DOHH2 (cell line): Measurements from ENCODE around the gene ZRANB2.

Source experiments
- H3F3A ChIP-seq: fragments of 200-600 bp; sonication (generic), shearing (Covaris generic); 2 replicates; pipeline ENCODE4 v1.6.0; 2016; ENCODE audit warnings: antibody characterized with exemption, mild to moderate bottlenecking; ENCODE audit not compliant: control insufficient read depth, insufficient read depth
- H3K27ac ChIP-seq: fragments of 200-600 bp; sonication (generic); 2 replicates; pipeline ENCODE4 v1.5.1; 2014; ENCODE audit warnings: low read depth, mild to moderate bottlenecking, low read length, moderate library complexity
- H3K27me3 ChIP-seq: fragments of 200-600 bp; sonication (generic); 2 replicates; pipeline ENCODE4 v1.6.1; 2014; ENCODE audit warnings: mild to moderate bottlenecking, low read length, mixed read lengths; ENCODE audit not compliant: control insufficient read depth
- H3K36me3 ChIP-seq: fragments of 200-600 bp; sonication (generic); 2 replicates; pipeline ENCODE4 v1.6.1; 2014; ENCODE audit warnings: mild to moderate bottlenecking, low read length, moderate library complexity, mixed read lengths; ENCODE audit not compliant: control insufficient read depth
- H3K4me1 ChIP-seq: fragments of 200-600 bp; sonication (generic); 2 replicates; pipeline ENCODE4 v1.6.1; 2014; ENCODE audit warnings: mild to moderate bottlenecking, low read length, mixed read lengths; ENCODE audit not compliant: control insufficient read depth
- H3K4me2 ChIP-seq: fragments of 200-600 bp; sonication (generic); 2 replicates; pipeline ENCODE4 v1.6.0; 2014; ENCODE audit warnings: mild to moderate bottlenecking, low read length, moderate library complexity
- H3K4me3 ChIP-seq: fragments of 200-600 bp; sonication (generic); 2 replicates; pipeline ENCODE4 v1.5.1; 2014; ENCODE audit warnings: mild to moderate bottlenecking, low read length, mixed read lengths
- H3K79me2 ChIP-seq: fragments of 200-600 bp; sonication (generic); 2 replicates; pipeline ENCODE4 v1.6.1; 2014; ENCODE audit warnings: mild to moderate bottlenecking, low read length, mixed read lengths; ENCODE audit not compliant: control insufficient read depth
- H3K9me2 ChIP-seq: fragments of 200-600 bp; sonication (generic); replicated peaks from 2 replicates; pipeline ENCODE4 v1.6.1; 2014; ENCODE audit warnings: mild to moderate bottlenecking, low read length, mixed read lengths; ENCODE audit not compliant: control insufficient read depth
- H3K9me3 ChIP-seq: fragments of 200-600 bp; sonication (generic); 2 replicates; pipeline ENCODE4 v1.6.1; 2014; ENCODE audit warnings: antibody characterized with exemption, low read length, mixed read lengths; ENCODE audit not compliant: control insufficient read depth, insufficient read depth
- H4K20me1 ChIP-seq: fragments of 200-600 bp; sonication (generic); 2 replicates; pipeline ENCODE4 v1.6.0; 2014; ENCODE audit warnings: low read depth, mild to moderate bottlenecking, antibody characterized with exemption, low read length, moderate library complexity; ENCODE audit not compliant: control insufficient read depth, insufficient read depth
- EZH2phosphoT487 ChIP-seq: fragments of 200-600 bp; sonication (generic); IDR thresholded peaks from 2 replicates; pipeline ENCODE4 v1.6.1; 2017; ENCODE audit warnings: borderline replicate concordance, mild to moderate bottlenecking, antibody characterized with exemption, low read length, moderate library complexity, mixed read lengths
- TF ChIP-seq, protein P1 (sequence below): fragments of 200-600 bp; sonication (generic); IDR thresholded peaks from one replicate; pipeline ENCODE4 v1.5.1; 2014; ENCODE audit warnings: antibody characterized with exemption, mild to moderate bottlenecking, low read depth, low read length; ENCODE audit not compliant: poor library complexity, severe bottlenecking

Gene ZRANB2

DNA sequence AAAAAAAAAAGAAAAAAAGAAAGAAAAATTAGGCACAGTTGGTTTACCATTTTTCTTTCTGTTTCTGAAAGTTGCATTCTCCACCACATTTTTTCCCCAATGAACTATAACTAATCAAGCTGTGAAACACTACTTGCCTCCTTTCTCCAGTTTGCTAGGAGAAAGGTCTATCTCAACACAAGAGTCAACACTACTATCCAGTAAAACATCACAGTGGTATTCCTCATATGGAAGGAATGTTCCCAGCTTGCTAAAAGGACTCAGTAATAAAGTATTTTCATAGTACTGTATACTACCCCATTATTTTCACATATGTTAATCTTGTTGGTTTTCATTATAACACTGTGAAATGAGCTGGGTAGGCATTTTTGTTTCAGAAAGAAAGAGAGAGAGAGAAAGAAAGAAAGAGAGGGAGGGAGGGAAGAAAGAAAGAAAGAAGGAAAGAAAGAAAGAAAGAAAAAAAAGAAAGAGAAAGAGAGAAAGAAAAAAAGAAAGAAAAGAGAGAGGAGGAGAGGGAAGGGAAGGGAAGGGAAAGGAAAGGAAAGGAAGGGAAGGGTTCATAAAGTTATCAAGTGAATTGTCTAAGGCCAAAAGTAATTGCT lies 41.1 kb downstream of the ZRANB2 start:
- Histone ChIP-seq H3K27me3 (peaks cover 8% of the 10 kb centered on the region; the same call in 1 of the 2 replicates), H3K9me2 (no peaks in the 10 kb centered on the region), H3K9me3 (no peaks in the 10 kb centered on the region), H3K4me3 (no peak overlapping the region), H3K79me2 (no peaks in the 10 kb centered on the region), H3K4me2 (no peak overlapping the region), H3K4me1 (no peaks in the 10 kb centered on the region), H3K27ac (no peak overlapping the region), H3F3A (no peaks in the 10 kb centered on the region), H3K36me3 (no peaks in the 10 kb centered on the region), H4K20me1 (no peaks in the 10 kb centered on the region)
- TF ChIP-seq, protein P1, sequence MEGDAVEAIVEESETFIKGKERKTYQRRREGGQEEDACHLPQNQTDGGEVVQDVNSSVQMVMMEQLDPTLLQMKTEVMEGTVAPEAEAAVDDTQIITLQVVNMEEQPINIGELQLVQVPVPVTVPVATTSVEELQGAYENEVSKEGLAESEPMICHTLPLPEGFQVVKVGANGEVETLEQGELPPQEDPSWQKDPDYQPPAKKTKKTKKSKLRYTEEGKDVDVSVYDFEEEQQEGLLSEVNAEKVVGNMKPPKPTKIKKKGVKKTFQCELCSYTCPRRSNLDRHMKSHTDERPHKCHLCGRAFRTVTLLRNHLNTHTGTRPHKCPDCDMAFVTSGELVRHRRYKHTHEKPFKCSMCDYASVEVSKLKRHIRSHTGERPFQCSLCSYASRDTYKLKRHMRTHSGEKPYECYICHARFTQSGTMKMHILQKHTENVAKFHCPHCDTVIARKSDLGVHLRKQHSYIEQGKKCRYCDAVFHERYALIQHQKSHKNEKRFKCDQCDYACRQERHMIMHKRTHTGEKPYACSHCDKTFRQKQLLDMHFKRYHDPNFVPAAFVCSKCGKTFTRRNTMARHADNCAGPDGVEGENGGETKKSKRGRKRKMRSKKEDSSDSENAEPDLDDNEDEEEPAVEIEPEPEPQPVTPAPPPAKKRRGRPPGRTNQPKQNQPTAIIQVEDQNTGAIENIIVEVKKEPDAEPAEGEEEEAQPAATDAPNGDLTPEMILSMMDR = no peak
- no peak for TF ChIP-seq EZH2phosphoT487

GRCh38 chr1:71038942-71039341 lies 41.9 kb downstream of the ZRANB2 start:
- TF ChIP-seq EZH2phosphoT487 = no peak
- TF ChIP-seq, protein P1 = no peak
- H3K27ac ChIP-seq = no peak overlapping the region
- no peaks in the 10 kb centered on the region for H3K9me3 ChIP-seq
- H3K27me3 ChIP-seq = peaks cover 8% of the 10 kb centered on the region; the same call in 1 of the 2 replicates
- no peaks in the 10 kb centered on the region for H4K20me1 ChIP-seq
- H3K4me2 ChIP-seq = no peak overlapping the region
- H3K36me3 ChIP-seq = no peaks in the 10 kb centered on the region
- H3F3A ChIP-seq = no peaks in the 10 kb centered on the region
- H3K4me1 ChIP-seq = no peaks in the 10 kb centered on the region
- no peaks in the 10 kb centered on the region for H3K79me2 ChIP-seq
- no peaks in the 10 kb centered on the region for H3K9me2 ChIP-seq
- no peak overlapping the region for H3K4me3 ChIP-seq

DNA sequence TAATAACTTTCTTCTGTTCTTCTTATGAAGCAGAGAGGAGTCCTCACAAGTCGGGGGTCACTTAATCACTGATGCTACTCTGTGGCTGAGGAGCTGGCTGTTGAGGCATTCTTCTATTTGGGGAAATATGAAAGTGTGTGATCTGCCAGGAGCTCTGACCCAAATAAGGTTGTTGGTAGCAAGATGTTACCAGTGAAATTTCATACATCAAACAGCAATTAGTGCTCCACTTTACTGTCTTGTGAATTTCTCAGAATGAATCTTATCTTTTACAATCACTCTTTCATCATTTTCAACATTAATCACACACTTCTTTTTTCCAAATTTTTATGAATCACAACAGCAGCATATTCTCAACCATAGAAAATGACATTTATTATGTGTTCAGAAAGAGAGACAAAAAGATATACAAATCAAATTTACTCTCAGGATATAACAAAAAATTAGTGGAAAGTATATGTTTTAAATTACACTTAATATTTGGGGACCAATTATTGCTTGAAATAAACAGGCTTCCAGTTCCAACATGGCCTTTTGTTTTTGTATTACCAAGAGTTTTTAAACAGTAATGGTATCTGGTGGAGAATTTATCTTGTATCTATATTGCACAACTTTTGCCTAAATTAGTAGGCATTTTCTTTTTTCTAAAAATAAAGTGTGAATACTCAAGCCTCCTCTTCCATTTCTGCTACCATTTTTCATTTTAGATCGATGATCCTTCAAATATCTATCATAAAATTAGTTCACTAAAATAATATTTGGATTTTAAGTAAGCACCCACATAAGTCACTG lies 42.8 kb downstream of the ZRANB2 start:
- Histone ChIP-seq H3K79me2 (no peaks in the 10 kb centered on the region), H3F3A (no peaks in the 10 kb centered on the region), H3K4me1 (no peaks in the 10 kb centered on the region), H3K27me3 (peaks cover 8% of the 10 kb centered on the region; the same call in 1 of the 2 replicates), H3K9me2 (no peaks in the 10 kb centered on the region), H4K20me1 (no peaks in the 10 kb centered on the region), H3K27ac (no peak overlapping the region), H3K4me2 (no peak overlapping the region), H3K9me3 (no peaks in the 10 kb centered on the region), H3K36me3 (no peaks in the 10 kb centered on the region), H3K4me3 (no peak overlapping the region)
- TF ChIP-seq EZH2phosphoT487 = no peak
- TF ChIP-seq, protein P1 = no peak
